SU-DHL-6 (cell line): ENCODE data around the gene GRIK2.

Experiments used
- EZH2phosphoT487 ChIP-seq: fragments of 200-600 bp; sonication (generic), shearing (Covaris generic); conservative IDR thresholded peaks from 2 replicates; pipeline ENCODE4 v1.6.1; 2018; ENCODE audit warnings: mild to moderate bottlenecking, antibody characterized with exemption, low read length, moderate library complexity, mixed read lengths
- TF ChIP-seq, protein P1 (sequence below): fragments of 200-600 bp; sonication (generic); IDR thresholded peaks from one replicate; pipeline ENCODE4 v1.5.1; 2017; ENCODE audit warnings: antibody characterized with exemption, mild to moderate bottlenecking, low read length, moderate library complexity; ENCODE audit not compliant: insufficient read depth, poor library complexity, severe bottlenecking

DNA sequence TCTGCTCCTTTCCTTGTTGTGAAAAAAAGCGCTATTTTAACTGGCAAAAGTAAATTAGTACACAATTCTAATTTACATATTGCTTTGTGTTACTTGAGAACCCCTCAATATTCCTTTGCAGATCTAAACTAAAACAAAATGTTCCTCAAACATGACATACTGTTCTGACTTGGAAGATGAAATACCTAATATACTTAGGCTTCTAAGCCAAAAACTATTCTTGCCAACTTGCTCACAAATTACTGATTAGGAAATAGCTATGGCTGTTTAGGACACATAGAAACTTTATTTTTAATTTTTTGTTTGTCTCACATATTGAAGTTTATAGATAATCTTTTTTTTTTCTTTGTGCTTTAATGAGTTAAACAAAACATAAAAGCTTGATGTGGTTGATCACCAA, 542.2 kb downstream of the GRIK2 start:
- TF ChIP-seq, protein P1, sequence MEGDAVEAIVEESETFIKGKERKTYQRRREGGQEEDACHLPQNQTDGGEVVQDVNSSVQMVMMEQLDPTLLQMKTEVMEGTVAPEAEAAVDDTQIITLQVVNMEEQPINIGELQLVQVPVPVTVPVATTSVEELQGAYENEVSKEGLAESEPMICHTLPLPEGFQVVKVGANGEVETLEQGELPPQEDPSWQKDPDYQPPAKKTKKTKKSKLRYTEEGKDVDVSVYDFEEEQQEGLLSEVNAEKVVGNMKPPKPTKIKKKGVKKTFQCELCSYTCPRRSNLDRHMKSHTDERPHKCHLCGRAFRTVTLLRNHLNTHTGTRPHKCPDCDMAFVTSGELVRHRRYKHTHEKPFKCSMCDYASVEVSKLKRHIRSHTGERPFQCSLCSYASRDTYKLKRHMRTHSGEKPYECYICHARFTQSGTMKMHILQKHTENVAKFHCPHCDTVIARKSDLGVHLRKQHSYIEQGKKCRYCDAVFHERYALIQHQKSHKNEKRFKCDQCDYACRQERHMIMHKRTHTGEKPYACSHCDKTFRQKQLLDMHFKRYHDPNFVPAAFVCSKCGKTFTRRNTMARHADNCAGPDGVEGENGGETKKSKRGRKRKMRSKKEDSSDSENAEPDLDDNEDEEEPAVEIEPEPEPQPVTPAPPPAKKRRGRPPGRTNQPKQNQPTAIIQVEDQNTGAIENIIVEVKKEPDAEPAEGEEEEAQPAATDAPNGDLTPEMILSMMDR = no peak
- TF ChIP-seq EZH2phosphoT487 = no peak
